Suprapubic skin (tissue), 4 donors: ENCODE data around the gene PDE8A. TPM values are rescaled to one million over a fixed set of nuclear protein-coding genes. Genes with fewer than 3 reads are reported as not detected.
"Not testable (repeated sequence)": the region's sequence is repeated elsewhere in the genome, so short reads cannot be mapped to it uniquely, and the experiment has no call there.

ENCODE experiments used
- DNase-seq, 2 donors: peaks; one replicate each; pipeline ENCODE4 v3.0.0-alpha.2; 2019; ENCODE audit warnings: low spot score in 2 of 2
- H3K27ac ChIP-seq: fragments of 200-600 bp; sonication (generic); one replicate; pipeline ENCODE4 v1.5.1; 2019
- H3K27me3 ChIP-seq: fragments of 200-600 bp; sonication (generic); one replicate; pipeline ENCODE4 v1.5.1; 2019
- H3K36me3 ChIP-seq: fragments of 200-600 bp; sonication (generic); one replicate; pipeline ENCODE4 v1.5.1; 2019
- H3K4me1 ChIP-seq: fragments of 200-600 bp; sonication (generic); one replicate; pipeline ENCODE4 v1.5.1; 2019
- H3K4me3 ChIP-seq: fragments of 200-600 bp; sonication (generic); one replicate; pipeline ENCODE4 v1.5.1; 2019; ENCODE audit warnings: mild to moderate bottlenecking
- H3K9me3 ChIP-seq: fragments of 200-600 bp; sonication (generic); one replicate; pipeline ENCODE4 v1.5.1; 2019
- CTCF ChIP-seq, 2 donors: fragments of 200-600 bp in 1 of 2; fragments of 450-650 bp in 1 of 2; sonication (generic) in 1 of 2; IDR thresholded peaks; one replicate each; pipeline ENCODE4 v1.5.1; 2016 to 2019; ENCODE audit warnings: antibody characterized with exemption in 2 of 2, mild to moderate bottlenecking in 1 of 2, moderate library complexity in 1 of 2
- EP300 ChIP-seq: sonication (generic); formaldehyde crosslinking; IDR thresholded peaks from one replicate; pipeline ENCODE4 v1.6.1; 2017; ENCODE audit warnings: antibody characterized with exemption
- POLR2A ChIP-seq, 2 donors: fragments of 450-650 bp; IDR thresholded peaks; one replicate each; pipeline ENCODE4 v1.6.1; 2017; ENCODE audit warnings: antibody characterized with exemption in 2 of 2, mild to moderate bottlenecking in 2 of 2, moderate library complexity in 2 of 2
- POLR2AphosphoS5 ChIP-seq, 3 donors: sonication (generic); formaldehyde crosslinking; IDR thresholded peaks; one replicate each; pipeline ENCODE4 v1.6.1; 2017; ENCODE audit warnings: antibody characterized with exemption in 3 of 3
- WGBS: methylation state at CpG from one replicate; pipeline ENCODE4 v1.1.5; 2018; 5-methylcytosine and 5-hydroxymethylcytosine counted together
- total RNA-seq, 4 donors: library from RNA; depleted of rRNA; stranded (reverse); fragments of >200 nt; gene quantifications; one replicate each; pipeline ENCODE4 v1.1.0, GENCODE V29; 2016

The PDE8A gene
- total RNA-seq, 4 donors from 2014 or later = 15.3 to 48.5 (median 19.0) TPM

GRCh38 chr15:84991014-84991712 lies 9.5 kb downstream of the PDE8A start:
- WGBS = 74% methylated on average over 4 of the region's 4 CpGs

GRCh38 chr15:84992157-84992944 lies 10.7 kb downstream of the PDE8A start:
- H3K27me3 ChIP-seq = no peaks in the 10 kb centered on the region
- H3K36me3 ChIP-seq = no peaks in the 10 kb centered on the region
- no peaks in the 10 kb centered on the region for H3K9me3 ChIP-seq
- TF ChIP-seq POLR2AphosphoS5 (IDR thresholded peaks at IDR 0.05) (no peak), EP300 (no peak), POLR2A (IDR thresholded peaks at IDR 0.05) (no peak), CTCF (IDR thresholded peaks at IDR 0.05) (no peak)
- WGBS = 73% methylated on average over 4 of the region's 4 CpGs
- no peak overlapping the region for H3K27ac ChIP-seq
- no peak for DNase-seq
- H3K4me1 ChIP-seq = peaks cover 31% of the 10 kb centered on the region
- no peak overlapping the region for H3K4me3 ChIP-seq

More at GRCh38 chr15:84991014-84991712, 9.5 kb downstream of the PDE8A start:
- TF ChIP-seq POLR2A (IDR thresholded peaks at IDR 0.05) (no peak), CTCF (IDR thresholded peaks at IDR 0.05) (no peak), POLR2AphosphoS5 (IDR thresholded peaks at IDR 0.05) (no peak), EP300 (no peak)
- H3K4me1 ChIP-seq = peaks cover 32% of the 10 kb centered on the region
- no peaks in the 10 kb centered on the region for H3K27me3 ChIP-seq
- no peak overlapping the region for H3K4me3 ChIP-seq
- H3K36me3 ChIP-seq = no peaks in the 10 kb centered on the region
- H3K27ac ChIP-seq = no peak overlapping the region
- H3K9me3 ChIP-seq = no peaks in the 10 kb centered on the region
- no peak for DNase-seq

DNA sequence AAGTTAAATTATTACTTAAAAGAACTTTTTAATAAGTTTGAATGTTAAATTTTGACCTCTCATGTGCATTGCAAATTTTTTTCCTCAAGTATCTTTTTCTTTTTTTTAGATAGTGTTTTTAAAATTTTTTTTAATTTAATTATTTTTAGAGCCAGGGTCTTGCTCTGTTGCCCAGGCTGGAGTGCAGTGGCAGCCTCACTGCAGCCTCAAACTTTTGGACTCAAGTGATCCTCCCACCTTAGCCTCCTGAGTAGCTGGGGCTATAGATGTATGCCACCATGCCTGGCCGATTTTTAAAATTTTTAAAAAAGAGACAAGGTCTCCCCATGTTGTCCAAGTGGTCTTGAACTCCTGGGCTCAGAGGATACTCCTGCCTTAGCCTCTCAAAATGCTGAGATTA lies 14.4 kb downstream of the PDE8A start:
- no peak overlapping the region for H3K4me3 ChIP-seq
- H3K9me3 ChIP-seq = no peaks in the 10 kb centered on the region
- no peaks in the 10 kb centered on the region for H3K27me3 ChIP-seq
- no peaks in the 10 kb centered on the region for H3K36me3 ChIP-seq
- WGBS = 100% methylated on average over 1 of the region's 1 CpG
- no peak for DNase-seq
- H3K27ac ChIP-seq = no peak overlapping the region
- peaks cover 20% of the 10 kb centered on the region for H3K4me1 ChIP-seq
- TF ChIP-seq EP300 = no peak
- no peak for TF ChIP-seq CTCF (IDR thresholded peaks at IDR 0.05)
- no peak for TF ChIP-seq POLR2A (IDR thresholded peaks at IDR 0.05)
- no peak for TF ChIP-seq POLR2AphosphoS5 (IDR thresholded peaks at IDR 0.05)

DNA sequence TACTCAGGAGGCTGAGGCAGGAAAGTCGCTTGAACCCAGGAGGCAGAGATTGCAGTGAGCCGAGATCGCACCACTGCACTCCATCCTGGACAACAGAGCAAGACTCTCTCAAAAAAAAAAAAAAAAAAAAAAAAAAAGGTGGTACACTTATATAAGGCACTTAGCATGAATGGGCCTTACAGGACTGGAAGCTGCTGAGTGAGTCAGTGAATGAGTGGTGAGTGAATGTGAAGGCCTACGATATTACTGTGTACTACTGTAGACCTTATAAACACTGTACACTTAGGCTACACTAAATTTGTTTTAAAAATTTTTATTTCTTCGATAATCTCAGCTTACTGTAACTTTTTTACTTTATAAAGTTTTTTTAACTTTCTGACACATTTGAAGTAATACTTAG lies 15.1 kb downstream of the PDE8A start:
- H3K27me3 ChIP-seq, H3K4me3 ChIP-seq, DNase-seq, H3K36me3 ChIP-seq, H3K27ac ChIP-seq, H3K9me3 ChIP-seq: not testable (repeated sequence)
- H3K4me1 ChIP-seq = peaks cover 19% of the 10 kb centered on the region
- WGBS = over 99% methylated on average over 5 of the region's 5 CpGs

GRCh38 chr15:84997214-84997613 lies 15.6 kb downstream of the PDE8A start:
- 61% methylated on average over 3 of the region's 3 CpGs for WGBS
- H3K27me3 ChIP-seq = not testable (repeated sequence)

DNA sequence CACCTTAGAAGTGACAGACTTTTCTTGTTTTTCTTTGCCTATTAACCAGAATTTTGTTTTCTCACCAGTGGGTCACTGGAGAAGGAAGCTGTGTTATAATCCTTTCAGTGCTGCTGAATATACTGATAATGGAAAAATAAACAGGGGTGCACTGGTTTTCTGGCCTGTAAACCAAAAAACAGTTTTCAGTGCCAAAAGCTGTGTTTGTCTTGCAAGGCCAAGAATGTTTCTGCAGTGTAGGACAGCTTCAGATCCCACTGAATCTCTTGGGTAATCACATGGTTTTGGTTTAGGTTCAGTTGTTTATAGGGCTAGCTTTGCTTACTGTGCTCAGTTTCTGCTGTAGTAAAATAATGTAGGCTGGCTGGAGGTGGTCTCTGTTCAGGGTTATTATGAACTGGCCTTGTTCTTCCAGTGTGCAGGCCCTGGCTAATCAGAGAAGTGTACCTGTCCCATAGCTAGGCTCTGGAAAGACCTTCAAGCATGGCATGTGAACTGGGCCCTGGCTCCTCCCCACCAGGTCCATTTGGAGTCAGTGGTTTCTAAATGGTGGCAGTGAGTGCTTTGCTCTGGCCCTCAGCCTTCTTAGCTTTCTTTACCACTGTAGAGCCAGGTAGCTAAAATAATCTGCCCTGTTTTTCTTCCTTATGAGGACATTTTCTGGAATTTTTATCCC lies 18.7 kb downstream of the PDE8A start:
- H3K27ac ChIP-seq = no peak overlapping the region
- no peaks in the 10 kb centered on the region for H3K27me3 ChIP-seq
- peaks cover 9% of the 10 kb centered on the region for H3K4me1 ChIP-seq
- TF ChIP-seq POLR2AphosphoS5 (IDR thresholded peaks at IDR 0.05) (no peak), POLR2A (IDR thresholded peaks at IDR 0.05) (no peak), EP300 (no peak), CTCF (IDR thresholded peaks at IDR 0.05) (no peak)
- no peak overlapping the region for H3K4me3 ChIP-seq
- no peak for DNase-seq
- no peaks in the 10 kb centered on the region for H3K9me3 ChIP-seq
- H3K36me3 ChIP-seq = no peaks in the 10 kb centered on the region

More at GRCh38 chr15:84997214-84997613, 15.6 kb downstream of the PDE8A start:
- H3K27ac ChIP-seq, H3K4me3 ChIP-seq, H3K9me3 ChIP-seq, DNase-seq, H3K36me3 ChIP-seq: not testable (repeated sequence)
- peaks cover 15% of the 10 kb centered on the region for H3K4me1 ChIP-seq
